ENCODE results near the gene SPATA12.

SPATA12 gene

DNA sequence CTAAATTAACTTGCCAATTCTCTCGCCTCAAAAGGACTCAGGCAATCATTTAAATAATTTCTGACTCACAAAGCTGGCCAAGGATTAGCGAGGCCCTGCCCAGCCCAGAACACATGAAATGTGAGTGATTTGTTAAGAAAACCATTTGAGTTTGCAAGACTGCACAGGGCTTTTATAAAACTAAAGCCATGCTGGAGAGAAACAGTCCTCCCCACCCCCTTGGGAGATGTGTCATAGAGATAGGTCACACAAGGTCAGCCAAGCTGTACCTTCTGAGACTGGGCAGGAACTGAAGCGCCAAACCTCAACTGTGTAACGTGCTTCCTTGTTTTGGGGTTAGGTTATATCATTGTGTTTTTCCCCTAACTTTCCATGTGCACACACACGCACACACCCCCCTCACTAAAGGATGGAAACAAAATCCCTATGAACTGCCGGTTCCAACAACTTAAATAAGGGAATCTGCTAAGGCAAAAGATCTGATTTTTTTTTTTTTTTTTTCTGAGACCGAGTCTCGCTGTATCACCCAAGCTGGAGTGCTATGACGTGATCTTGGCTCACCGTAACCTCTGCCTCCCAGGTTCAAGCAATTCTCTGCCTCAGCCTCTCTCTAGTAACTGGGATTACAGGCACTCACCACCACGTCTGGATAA is 8.1 kb downstream of the SPATA12 start:
- H3K9me3 ChIP-seq (ENCODE audit: low read depth, low read length) = no peaks in the 10 kb centered on the region
- no peak for TF ChIP-seq EZH2 (IDR thresholded peaks at IDR 0.05)
- no peak for TF ChIP-seq FOXP2 (optimal IDR thresholded peaks at IDR 0.05; ENCODE audit: control extremely low read depth, extremely low read length, insufficient read depth)
- no peak overlapping the region for H3K4me3 ChIP-seq
- H3K9ac ChIP-seq (ENCODE audit: insufficient read length) = no peak overlapping the region
- DNase-seq (ENCODE audit: low read depth, low spot score) = no peak
- no peak overlapping the region for H3K27ac ChIP-seq
- H3K36me3 ChIP-seq (ENCODE audit: insufficient read depth, low read length) = no peaks in the 10 kb centered on the region

DNA sequence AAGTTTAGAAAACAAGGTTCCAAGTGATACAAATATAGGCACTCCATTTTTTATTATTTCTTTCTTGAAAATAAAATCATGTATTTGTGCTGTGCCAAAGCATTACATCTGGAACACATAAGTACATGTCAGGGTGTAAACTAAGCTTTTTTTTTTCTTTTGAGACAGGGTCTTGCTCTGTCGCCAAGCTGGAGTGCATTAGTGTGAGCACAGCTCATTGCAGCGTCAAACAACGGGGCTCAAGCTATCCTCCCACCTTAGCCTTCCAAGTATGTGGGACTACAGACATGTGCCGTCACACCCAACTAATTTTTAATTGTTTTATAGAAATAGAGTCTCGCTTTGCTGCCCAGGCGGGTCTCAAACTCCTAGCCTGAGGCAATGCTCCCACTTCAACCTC is 9.0 kb downstream of the SPATA12 start:
- DNase-seq (ENCODE audit: low read depth, low spot score) = no peak
- H3K9ac ChIP-seq (ENCODE audit: insufficient read length) = no peak overlapping the region
- no peaks in the 10 kb centered on the region for H3K36me3 ChIP-seq (ENCODE audit: insufficient read depth, low read length)
- no peak overlapping the region for H3K4me3 ChIP-seq
- H3K9me3 ChIP-seq (ENCODE audit: low read depth, low read length) = no peaks in the 10 kb centered on the region
- TF ChIP-seq FOXP2 (optimal IDR thresholded peaks at IDR 0.05; ENCODE audit: control extremely low read depth, extremely low read length, insufficient read depth) (no peak), EZH2 (IDR thresholded peaks at IDR 0.05) (no peak), POLR2AphosphoS5 (IDR thresholded peaks at IDR 0.05; ENCODE audit: borderline replicate concordance, low read depth, low read length) (no peak)
- no peak overlapping the region for H3K27ac ChIP-seq

DNA sequence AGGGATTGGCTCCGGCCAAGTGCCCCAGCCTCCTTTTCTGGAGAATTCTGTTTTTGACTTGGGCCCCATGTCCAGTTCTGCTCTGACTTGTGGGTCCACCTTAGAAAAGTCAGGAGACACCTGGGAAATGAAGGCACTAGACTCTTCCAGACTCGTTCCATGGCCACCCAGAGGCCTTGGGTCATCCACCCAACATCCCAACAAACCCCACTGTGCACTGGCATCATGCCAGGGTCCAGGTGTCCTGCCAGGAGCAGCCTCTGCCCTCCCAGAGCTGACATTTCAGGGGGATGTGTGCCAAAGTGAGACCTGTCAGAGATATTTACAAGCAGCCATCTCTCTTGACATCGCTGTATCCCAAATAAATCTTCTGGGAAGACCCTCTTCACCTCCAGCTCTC is 13.2 kb downstream of the SPATA12 start:
- Histone ChIP-seq H3K27ac (no peak overlapping the region), H3K9ac (ENCODE audit: insufficient read length) (no peak overlapping the region), H3K9me3 (ENCODE audit: low read depth, low read length) (no peaks in the 10 kb centered on the region), H3K36me3 (ENCODE audit: insufficient read depth, low read length) (no peaks in the 10 kb centered on the region), H3K4me3 (no peak overlapping the region)
- TF ChIP-seq EZH2 (IDR thresholded peaks at IDR 0.05) (no peak), FOXP2 (optimal IDR thresholded peaks at IDR 0.05; ENCODE audit: control extremely low read depth, extremely low read length, insufficient read depth) (no peak)
- DNase-seq (ENCODE audit: low read depth, low spot score) = no peak

- Histone ChIP-seq H3K9me3 (ENCODE audit: low read depth, low read length) (no peaks in the 10 kb centered on the region), H3K36me3 (ENCODE audit: insufficient read depth, low read length) (no peaks in the 10 kb centered on the region), H3K9ac (ENCODE audit: insufficient read length) (no peak overlapping the region), H3K27ac (no peak overlapping the region), H3K4me3 (no peak overlapping the region)
- no peak for DNase-seq (ENCODE audit: low read depth, low spot score)
- TF ChIP-seq EZH2 (IDR thresholded peaks at IDR 0.05) = no peak
- no peak for TF ChIP-seq POLR2AphosphoS5 (IDR thresholded peaks at IDR 0.05; ENCODE audit: borderline replicate concordance, low read depth, low read length)
- no peak for TF ChIP-seq FOXP2 (optimal IDR thresholded peaks at IDR 0.05; ENCODE audit: control extremely low read depth, extremely low read length, insufficient read depth)
Measured at GRCh38 chr3:57074135-57074534, 13.7 kb downstream of the SPATA12 start.

DNA sequence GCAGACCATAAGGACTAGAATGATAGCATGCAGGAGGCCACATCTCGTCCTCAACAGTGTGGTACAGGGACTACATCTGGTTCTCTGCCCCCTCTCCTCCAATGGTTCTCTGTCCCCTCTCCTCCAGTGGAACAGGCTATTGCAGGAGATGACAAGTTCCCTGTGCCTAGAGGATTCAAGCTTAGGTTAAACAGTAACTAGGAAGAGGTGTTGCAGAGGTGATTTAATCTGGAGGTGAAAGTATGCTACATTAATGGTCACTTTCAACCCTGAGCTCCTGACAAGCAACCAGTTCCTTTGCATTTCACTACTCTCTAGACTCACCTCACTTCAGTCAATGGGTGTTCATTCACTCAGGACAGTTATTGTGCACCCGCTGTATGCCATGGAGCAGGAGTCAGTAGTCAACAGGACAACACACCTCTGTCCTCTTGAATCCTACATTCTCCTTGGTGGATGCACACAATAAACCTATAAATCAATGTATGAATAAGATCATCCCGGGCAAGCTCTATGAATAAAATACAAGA is 16.0 kb downstream of the SPATA12 start:
- Histone ChIP-seq H3K27ac (no peak overlapping the region), H3K36me3 (ENCODE audit: insufficient read depth, low read length) (no peaks in the 10 kb centered on the region), H3K4me3 (no peak overlapping the region), H3K9me3 (ENCODE audit: low read depth, low read length) (no peaks in the 10 kb centered on the region), H3K9ac (ENCODE audit: insufficient read length) (no peak overlapping the region)
- no peak for DNase-seq (ENCODE audit: low read depth, low spot score)
- no peak for TF ChIP-seq POLR2AphosphoS5 (IDR thresholded peaks at IDR 0.05; ENCODE audit: borderline replicate concordance, low read depth, low read length)
- TF ChIP-seq FOXP2 (optimal IDR thresholded peaks at IDR 0.05; ENCODE audit: control extremely low read depth, extremely low read length, insufficient read depth) = no peak
- TF ChIP-seq EZH2 (IDR thresholded peaks at IDR 0.05) = no peak

GRCh38 chr3:57077630-57078343 is 17.3 kb downstream of the SPATA12 start:
- no peak for DNase-seq (ENCODE audit: low read depth, low spot score)
- Histone ChIP-seq H3K27ac (no peak overlapping the region), H3K9ac (ENCODE audit: insufficient read length) (no peak overlapping the region), H3K9me3 (ENCODE audit: low read depth, low read length) (no peaks in the 10 kb centered on the region), H3K4me3 (peak overlapping the region; percentile 77), H3K36me3 (ENCODE audit: insufficient read depth, low read length) (no peaks in the 10 kb centered on the region)
- no peak for TF ChIP-seq POLR2AphosphoS5 (IDR thresholded peaks at IDR 0.05; ENCODE audit: borderline replicate concordance, low read depth, low read length)
- TF ChIP-seq EZH2 (IDR thresholded peaks at IDR 0.05) = no peak
- no peak for TF ChIP-seq FOXP2 (optimal IDR thresholded peaks at IDR 0.05; ENCODE audit: control extremely low read depth, extremely low read length, insufficient read depth)

GRCh38 chr3:57078344-57078634 is 17.8 kb downstream of the SPATA12 start:
- H3K4me3 ChIP-seq = peak overlapping the region; percentile 77
- DNase-seq (ENCODE audit: low read depth, low spot score) = no peak

DNA sequence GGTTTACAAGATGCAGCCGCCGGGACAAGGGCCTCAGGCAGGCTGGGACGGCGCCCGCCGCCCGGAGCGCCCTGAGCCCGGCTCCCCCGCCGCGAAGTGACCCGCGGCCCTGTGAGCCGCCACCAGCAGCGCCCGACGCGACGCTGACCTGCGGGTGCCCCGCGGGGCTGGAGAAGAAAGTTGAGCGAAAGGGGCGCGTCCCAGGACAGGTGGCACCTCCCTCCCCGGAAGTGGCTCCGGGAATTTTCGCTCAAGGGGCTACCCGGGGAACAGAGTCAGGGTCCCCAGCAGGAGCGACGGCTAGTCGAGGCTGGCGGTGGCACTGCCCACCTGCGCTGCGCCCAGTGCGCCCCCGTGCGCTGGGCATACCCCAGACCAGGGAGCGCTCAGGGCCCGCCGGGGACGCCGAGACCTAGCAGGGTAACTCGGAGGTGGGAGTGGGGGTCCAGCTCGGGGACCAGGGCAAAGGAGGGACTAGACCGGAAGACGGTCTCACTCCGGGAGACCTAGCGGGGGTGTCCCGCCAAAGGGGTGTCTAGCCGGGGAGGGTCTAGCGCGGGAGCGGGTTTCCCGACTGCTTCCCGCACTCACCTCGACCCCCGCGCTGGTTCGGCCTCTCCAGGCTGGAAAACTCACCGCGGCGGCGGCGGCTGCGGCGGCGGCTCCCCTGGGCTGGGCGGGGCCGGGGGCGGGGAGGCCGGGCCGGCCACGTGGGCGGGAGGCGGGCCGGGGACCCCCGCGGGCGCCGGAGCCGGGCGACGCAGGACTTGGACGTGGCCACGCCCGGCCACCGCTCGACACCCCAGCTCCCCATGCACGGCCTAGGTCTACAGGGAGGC is 18.4 kb downstream of the SPATA12 start:
- no peak for TF ChIP-seq POLR2AphosphoS5 (IDR thresholded peaks at IDR 0.05; ENCODE audit: borderline replicate concordance, low read depth, low read length)
- no peak for TF ChIP-seq FOXP2 (optimal IDR thresholded peaks at IDR 0.05; ENCODE audit: control extremely low read depth, extremely low read length, insufficient read depth)
- TF ChIP-seq EZH2 (IDR thresholded peaks at IDR 0.05) = no peak
- Histone ChIP-seq H3K9ac (ENCODE audit: insufficient read length) (no peak overlapping the region), H3K9me3 (ENCODE audit: low read depth, low read length) (no peaks in the 10 kb centered on the region), H3K4me3 (peak overlapping the region; percentile 77), H3K36me3 (ENCODE audit: insufficient read depth, low read length) (no peaks in the 10 kb centered on the region), H3K27ac (no peak overlapping the region)
- no peak for DNase-seq (ENCODE audit: low read depth, low spot score)

More at GRCh38 chr3:57078344-57078634, 17.8 kb downstream of the SPATA12 start:
- Histone ChIP-seq H3K9ac (ENCODE audit: insufficient read length) (no peak overlapping the region), H3K27ac (no peak overlapping the region), H3K36me3 (ENCODE audit: insufficient read depth, low read length) (no peaks in the 10 kb centered on the region), H3K9me3 (ENCODE audit: low read depth, low read length) (no peaks in the 10 kb centered on the region)
- TF ChIP-seq POLR2AphosphoS5 (IDR thresholded peaks at IDR 0.05; ENCODE audit: borderline replicate concordance, low read depth, low read length) (no peak), FOXP2 (optimal IDR thresholded peaks at IDR 0.05; ENCODE audit: control extremely low read depth, extremely low read length, insufficient read depth) (no peak), EZH2 (IDR thresholded peaks at IDR 0.05) (no peak)
